ENCODE data around the gene PRND.

The PRND gene

DNA sequence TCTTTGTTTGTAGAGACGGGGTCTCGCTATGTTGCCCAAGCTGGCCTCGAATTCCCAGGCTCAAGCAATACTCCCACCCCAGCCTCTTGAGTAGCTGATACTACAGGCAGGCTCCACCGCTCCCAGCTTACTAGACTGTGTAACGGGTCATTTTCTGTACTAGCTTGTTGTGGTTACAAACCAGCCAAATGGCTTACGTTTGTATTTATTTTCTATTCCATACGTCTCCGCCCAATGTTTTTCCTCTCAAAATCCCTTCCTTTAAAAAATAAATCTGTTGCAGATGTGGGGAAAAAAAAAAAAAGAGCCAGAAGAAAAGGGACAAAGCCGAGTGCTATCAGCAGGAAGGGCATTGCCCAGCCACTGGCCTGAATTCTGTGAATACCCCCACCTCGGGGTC is 41.6 kb downstream of the PRND start:
- Histone ChIP-seq H3K27ac (no peak overlapping the region), H3K4me3 (no peak overlapping the region)
- TF ChIP-seq, protein P1, sequence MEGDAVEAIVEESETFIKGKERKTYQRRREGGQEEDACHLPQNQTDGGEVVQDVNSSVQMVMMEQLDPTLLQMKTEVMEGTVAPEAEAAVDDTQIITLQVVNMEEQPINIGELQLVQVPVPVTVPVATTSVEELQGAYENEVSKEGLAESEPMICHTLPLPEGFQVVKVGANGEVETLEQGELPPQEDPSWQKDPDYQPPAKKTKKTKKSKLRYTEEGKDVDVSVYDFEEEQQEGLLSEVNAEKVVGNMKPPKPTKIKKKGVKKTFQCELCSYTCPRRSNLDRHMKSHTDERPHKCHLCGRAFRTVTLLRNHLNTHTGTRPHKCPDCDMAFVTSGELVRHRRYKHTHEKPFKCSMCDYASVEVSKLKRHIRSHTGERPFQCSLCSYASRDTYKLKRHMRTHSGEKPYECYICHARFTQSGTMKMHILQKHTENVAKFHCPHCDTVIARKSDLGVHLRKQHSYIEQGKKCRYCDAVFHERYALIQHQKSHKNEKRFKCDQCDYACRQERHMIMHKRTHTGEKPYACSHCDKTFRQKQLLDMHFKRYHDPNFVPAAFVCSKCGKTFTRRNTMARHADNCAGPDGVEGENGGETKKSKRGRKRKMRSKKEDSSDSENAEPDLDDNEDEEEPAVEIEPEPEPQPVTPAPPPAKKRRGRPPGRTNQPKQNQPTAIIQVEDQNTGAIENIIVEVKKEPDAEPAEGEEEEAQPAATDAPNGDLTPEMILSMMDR (IDR thresholded peaks at IDR 0.05), result no peak
- DNase-seq (ENCODE audit: low spot score), result no peak

DNA sequence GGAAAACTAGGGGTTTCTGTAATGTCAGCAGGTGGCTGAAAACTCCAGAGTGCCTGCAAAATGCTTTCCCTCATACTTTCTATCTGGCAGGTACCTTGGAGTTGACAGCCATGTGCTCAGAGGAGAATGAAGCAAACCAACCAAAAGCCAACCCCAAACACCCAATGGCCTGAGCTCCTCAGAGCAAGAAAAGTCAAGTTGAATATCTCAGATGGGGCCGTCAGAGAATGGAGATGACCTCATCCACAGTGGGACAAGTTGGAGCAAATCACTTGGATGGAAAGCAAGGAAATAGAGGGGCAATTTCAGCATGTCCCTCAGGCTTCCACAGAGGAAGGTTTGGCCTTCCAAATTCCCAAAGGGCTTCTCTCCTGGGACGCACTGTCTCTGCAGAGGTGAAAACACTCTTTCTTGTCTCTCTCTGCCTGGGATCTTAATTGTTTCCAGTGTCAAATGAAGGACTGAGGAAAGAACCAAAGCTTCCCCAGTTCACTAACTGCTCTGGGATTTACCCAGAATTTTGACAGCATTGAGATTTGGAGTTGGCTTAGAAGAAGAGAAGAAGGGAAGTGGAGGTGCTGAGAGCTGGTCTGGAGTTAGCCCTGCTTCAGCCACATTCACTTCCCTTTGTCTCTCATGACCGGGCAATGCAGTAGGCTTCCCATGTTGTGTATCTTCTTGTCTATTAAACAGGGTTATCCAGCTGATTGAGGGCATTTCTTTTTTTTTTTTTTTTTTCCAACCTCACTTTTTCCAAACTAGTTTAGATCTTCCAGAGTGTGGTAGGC is 42.2 kb downstream of the PRND start:
- TF ChIP-seq, protein P1 (IDR thresholded peaks at IDR 0.05), result no peak
- no peak for DNase-seq (ENCODE audit: low spot score)
- Histone ChIP-seq H3K27ac (no peak overlapping the region), H3K4me3 (no peak overlapping the region)

DNA sequence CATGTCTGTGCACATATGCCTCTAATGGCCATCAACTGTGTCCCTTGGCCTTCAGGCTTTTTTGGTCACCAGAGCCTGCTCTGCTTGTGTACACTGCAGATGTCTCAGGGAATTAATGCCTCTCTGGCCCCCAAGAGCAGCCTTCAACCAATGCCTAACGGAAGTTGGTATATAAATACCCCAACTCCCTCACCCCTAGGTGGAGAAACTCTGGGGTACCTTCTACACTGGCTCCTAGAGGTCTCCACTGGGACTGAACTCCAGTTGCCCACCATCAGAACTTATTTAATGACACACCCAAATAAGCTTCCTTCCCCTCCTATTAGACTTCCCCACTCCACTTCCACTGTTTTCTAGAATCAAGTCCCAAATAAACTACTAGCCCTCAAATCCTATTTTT is 43.1 kb downstream of the PRND start:
- no peak for DNase-seq (ENCODE audit: low spot score)
- H3K4me3 ChIP-seq, result no peak overlapping the region

DNA sequence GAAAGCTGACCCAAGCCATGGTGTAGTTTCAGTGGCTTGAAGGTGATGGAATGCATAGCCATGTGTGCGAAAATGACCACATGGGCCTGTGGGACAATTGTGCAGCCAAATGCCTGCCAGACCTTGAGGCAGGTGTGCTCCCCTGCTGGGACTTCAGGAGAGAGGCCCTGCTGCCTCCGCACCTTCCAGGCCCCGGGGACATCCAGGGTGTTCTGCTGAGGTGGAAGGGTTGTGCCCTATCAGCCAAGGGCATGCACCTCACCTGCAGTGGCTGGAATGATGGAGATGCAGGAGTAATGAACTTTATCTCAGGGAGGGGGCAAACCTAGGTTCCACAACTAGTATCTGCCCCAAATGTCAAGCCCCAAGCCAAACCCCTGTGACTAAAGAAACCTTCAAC is 44.0 kb downstream of the PRND start:
- TF ChIP-seq, protein P1 (IDR thresholded peaks at IDR 0.05), result no peak
- no peak for DNase-seq (ENCODE audit: low spot score)
- H3K4me3 ChIP-seq, result no peak overlapping the region
- no peak overlapping the region for H3K27ac ChIP-seq

More for the DNA sequence above, 43.1 kb downstream of the PRND start:
- H3K27ac ChIP-seq, result no peak overlapping the region
- TF ChIP-seq, protein P1 (IDR thresholded peaks at IDR 0.05), result no peak

DNA sequence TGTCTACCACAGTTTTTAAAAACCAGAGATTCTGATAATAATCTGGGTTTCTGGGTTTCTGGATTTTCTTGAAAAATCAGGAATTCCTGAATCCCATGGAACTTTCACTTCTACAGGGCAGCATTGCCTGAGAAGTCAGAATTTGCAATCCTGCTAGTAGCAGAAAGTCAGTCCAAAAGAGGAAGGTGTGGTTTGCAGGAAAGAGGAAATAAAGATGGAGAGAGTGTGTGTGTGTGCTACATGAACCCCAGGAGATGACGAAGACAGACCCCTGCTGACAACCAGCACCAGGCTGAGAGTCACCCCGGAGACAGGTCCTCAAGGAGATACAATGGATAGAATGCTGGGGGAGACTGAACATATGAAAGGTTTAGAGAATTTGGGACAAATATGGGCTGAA is 44.9 kb downstream of the PRND start:
- no peak for DNase-seq (ENCODE audit: low spot score)
- no peak overlapping the region for H3K4me3 ChIP-seq
- TF ChIP-seq, protein P1 (IDR thresholded peaks at IDR 0.05), result no peak
- no peak overlapping the region for H3K27ac ChIP-seq

DNA sequence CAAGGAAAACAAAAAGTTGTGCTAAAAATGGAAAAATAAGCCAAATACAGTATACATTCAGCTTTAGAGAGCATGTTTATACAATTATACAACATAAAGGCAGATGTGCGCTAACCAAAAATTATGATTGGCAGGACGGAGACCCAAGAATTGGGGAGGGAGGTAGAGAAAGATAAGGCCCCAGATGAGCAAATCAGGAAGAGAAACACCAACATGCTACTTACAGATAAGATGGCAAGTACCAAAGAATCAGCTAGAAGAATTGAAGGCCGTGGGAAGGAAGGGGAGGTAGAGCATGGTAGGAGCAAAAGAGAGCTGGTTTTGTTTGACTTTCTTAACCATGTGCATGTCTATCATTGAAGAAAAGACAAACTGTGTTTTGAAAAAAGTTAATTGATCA is 45.4 kb downstream of the PRND start:
- DNase-seq (ENCODE audit: low spot score), result no peak
- Histone ChIP-seq H3K4me3 (no peak overlapping the region), H3K27ac (no peak overlapping the region)
- TF ChIP-seq, protein P1 (IDR thresholded peaks at IDR 0.05), result no peak

DNA sequence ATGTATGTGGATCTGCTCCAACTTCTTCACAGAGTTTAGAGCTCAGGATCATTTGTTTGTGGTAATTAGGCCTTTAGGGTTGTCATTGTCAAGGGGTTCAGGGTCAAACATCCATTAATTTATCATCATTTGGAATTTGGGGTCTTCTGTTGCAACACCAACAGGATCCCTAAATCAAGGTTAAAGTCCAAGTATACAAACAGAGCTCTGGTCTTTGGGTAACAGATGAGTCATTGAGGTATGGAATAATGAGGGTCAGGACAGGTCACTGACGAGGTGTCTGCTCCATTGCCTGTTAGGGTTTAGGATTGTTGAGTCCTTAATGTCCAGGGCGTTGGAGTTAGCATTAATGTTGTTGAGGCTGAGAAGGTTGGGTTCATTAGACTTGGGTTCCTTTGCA is 47.6 kb downstream of the PRND start:
- no peak for DNase-seq (ENCODE audit: low spot score)
- TF ChIP-seq, protein P1 (IDR thresholded peaks at IDR 0.05), result no peak

More for the DNA sequence above, 47.6 kb downstream of the PRND start:
- Histone ChIP-seq H3K4me3 (no peak overlapping the region), H3K27ac (no peak overlapping the region)
